GM23248 (cell line): ENCODE data around the gene SLC29A4. TPM values are rescaled to one million over a fixed set of nuclear protein-coding genes. Genes with fewer than 3 reads are reported as not detected.

Experiments used
- DNase-seq: peaks from one replicate; pipeline ENCODE4 v3.0.0-alpha.2; 2015
- H2AFZ ChIP-seq: fragments of 200-600 bp; sonication (generic); 2 replicates; pipeline ENCODE4 v1.6.1; 2016; ENCODE audit warnings: antibody characterized with exemption
- H3F3A ChIP-seq: fragments of 200-600 bp; sonication (generic); 2 replicates; pipeline ENCODE4 v1.6.1; 2016; ENCODE audit warnings: mild to moderate bottlenecking, antibody characterized with exemption, mixed run types; ENCODE audit not compliant: insufficient read depth
- H3K27ac ChIP-seq: fragments of 200-600 bp; sonication (generic); 2 replicates; pipeline ENCODE4 v1.5.1; 2016; ENCODE audit warnings: mild to moderate bottlenecking
- H3K27me3 ChIP-seq: fragments of 200-600 bp; sonication (generic); replicated peaks from 2 replicates; pipeline ENCODE4 v1.6.1; 2016; ENCODE audit warnings: mild to moderate bottlenecking; ENCODE audit not compliant: insufficient read depth
- H3K36me3 ChIP-seq: fragments of 200-600 bp; sonication (generic); 2 replicates; pipeline ENCODE4 v1.6.1; 2016; ENCODE audit warnings: low read depth, mild to moderate bottlenecking
- H3K4me1 ChIP-seq: fragments of 200-600 bp; sonication (generic); 2 replicates; pipeline ENCODE4 v1.6.1; 2016; ENCODE audit warnings: mild to moderate bottlenecking; ENCODE audit not compliant: insufficient read depth
- H3K4me2 ChIP-seq: fragments of 200-600 bp; sonication (generic); one replicate; pipeline ENCODE4 v1.6.1; 2016; ENCODE audit warnings: mild to moderate bottlenecking; ENCODE audit not compliant: unreplicated experiment
- H3K4me3 ChIP-seq: fragments of 200-600 bp; sonication (generic); 2 replicates; pipeline ENCODE4 v1.5.1; 2016; ENCODE audit warnings: mild to moderate bottlenecking
- H3K79me2 ChIP-seq: fragments of 200-600 bp; sonication (generic); 2 replicates; pipeline ENCODE4 v1.6.1; 2016; ENCODE audit warnings: mild to moderate bottlenecking; ENCODE audit not compliant: insufficient read depth
- H3K9ac ChIP-seq: fragments of 200-600 bp; sonication (generic); 2 replicates; pipeline ENCODE4 v1.6.1; 2016; ENCODE audit warnings: mild to moderate bottlenecking
- H3K9me2 ChIP-seq: fragments of 200-600 bp; sonication (generic); 2 replicates; pipeline ENCODE4 v1.6.1; 2016; ENCODE audit warnings: mixed run types, mild to moderate bottlenecking, moderate library complexity; ENCODE audit not compliant: insufficient read depth
- H3K9me3 ChIP-seq: fragments of 200-600 bp; sonication (generic); one replicate; pipeline ENCODE4 v1.6.1; 2017; ENCODE audit warnings: low read depth
- H4K20me1 ChIP-seq: fragments of 200-600 bp; sonication (generic); 2 replicates; pipeline ENCODE4 v1.6.0; 2016; ENCODE audit not compliant: insufficient read depth
- EZH2 ChIP-seq: fragments of 200-600 bp; sonication (generic); IDR thresholded peaks from 2 replicates; pipeline ENCODE4 v1.6.1; 2018; ENCODE audit warnings: antibody characterized with exemption, mild to moderate bottlenecking; ENCODE audit not compliant: insufficient read depth, poor library complexity, severe bottlenecking
- EZH2phosphoT487 ChIP-seq: fragments of 200-600 bp; sonication (generic); IDR thresholded peaks from 2 replicates; pipeline ENCODE4 v1.6.1; 2018; ENCODE audit warnings: antibody characterized with exemption, moderate library complexity, mild to moderate bottlenecking, low read depth; ENCODE audit not compliant: insufficient read depth
- WGBS, 2 experiments: methylation state at CpG; one replicate each; pipeline ENCODE4 v1.1.6; 2015 to 2017; ENCODE audit warnings: low lambda C conversion rate in 2 of 2, low coverage in 1 of 2; ENCODE audit errors: missing lambda C conversion rate in 2 of 2; 5-methylcytosine and 5-hydroxymethylcytosine counted together
- in situ Hi-C: fragments of 300-500 bp; cut with MboI; formaldehyde crosslinking; loops from 2 replicates; pipeline ENCODE4 v1.15.0; 2020
- polyA plus RNA-seq: library from polyadenylated mRNA; unstranded; fragments of >200 nt; fragmentation: Nextera tagmentation; extraction: Ambion mirVana; gene quantifications from 2 replicates; pipeline ENCODE4 v1.2.1, GENCODE V29; 2016
- total RNA-seq: library from RNA; depleted of rRNA; stranded (reverse); fragments of >200 nt; shearing (Covaris generic); gene quantifications from 2 replicates; pipeline ENCODE4 v1.2.3, GENCODE V29; 2014; rRNA removed

Gene SLC29A4
- 1.2 and 2.1 TPM in 2 replicates for total RNA-seq
- polyA plus RNA-seq = 0.35 and 0.37 TPM in 2 replicates

- Histone ChIP-seq H3K79me2 (no peaks in the 10 kb centered on the region), H3K27ac (no peak within 1 kb of the TSS), H3K4me3 (no peak within 1 kb of the TSS), H3K9ac (no peak within 1 kb of the TSS), H3K36me3 (no peaks in the 10 kb centered on the region), H3K4me2 (no peak within 1 kb of the TSS), H3K9me3 (no peaks in the 10 kb centered on the region), H4K20me1 (no peaks in the 10 kb centered on the region), H3K9me2 (no peaks in the 10 kb centered on the region), H3F3A (no peaks in the 10 kb centered on the region), H2AFZ (no peak within 1 kb of the TSS), H3K27me3 (no peaks in the 10 kb centered on the region), H3K4me1 (no peaks in the 10 kb centered on the region)
- 0 to 1% methylated on average over 1 to 35 of the region's 69 CpGs for WGBS, 2 experiments
- in situ Hi-C loops = no loop called here
- DNase-seq = peak; percentile 45
- TF ChIP-seq EZH2phosphoT487 (no peak), EZH2 (no peak)
These were observed at the start of gene SLC29A4 for GRCh38 chr7:5282543-5283316. Gene SLC29A4 (plus strand): TSS chr7:5282943. CDS start chr7:5287817, 4,874 bp downstream.

- no peak for TF ChIP-seq EZH2
- TF ChIP-seq EZH2phosphoT487 = no peak
- no peak overlapping the region for H2AFZ ChIP-seq
- DNase-seq = peak; percentile 38
- H3F3A ChIP-seq = 0 out of 2 replicates have a peak, but pooled peaks cover 5% of the 10 kb centered on the region
- H3K79me2 ChIP-seq = no peaks in the 10 kb centered on the region
- in situ Hi-C loops = loop anchor here (25.0 kb wide), 1 partner anchor 452 kb away; no protein-coding TSS in a partner anchor
- peaks cover 15% of the 10 kb centered on the region for H3K36me3 ChIP-seq
- 86 to 88% methylated on average over 26 of the region's 26 CpGs for WGBS, 2 experiments
- no peaks in the 10 kb centered on the region for H3K9me3 ChIP-seq
- H3K4me3 ChIP-seq = no peak overlapping the region
- no peaks in the 10 kb centered on the region for H3K4me1 ChIP-seq
- no peaks in the 10 kb centered on the region for H4K20me1 ChIP-seq
- H3K27me3 ChIP-seq = no peaks in the 10 kb centered on the region
- no peaks in the 10 kb centered on the region for H3K9me2 ChIP-seq
- no peak overlapping the region for H3K27ac ChIP-seq
- no peak overlapping the region for H3K9ac ChIP-seq
- no peak overlapping the region for H3K4me2 ChIP-seq
These were observed 47.6 kb upstream of the SLC29A4 start for GRCh38 chr7:5234852-5235831.

GRCh38 chr7:5237286-5237685 lies 45.5 kb upstream of the SLC29A4 start:
- TF ChIP-seq EZH2 (no peak), EZH2phosphoT487 (no peak)
- H2AFZ ChIP-seq = peak overlapping the region; percentile 61
- DNase-seq = peak; percentile 71
- no peaks in the 10 kb centered on the region for H3K79me2 ChIP-seq
- H4K20me1 ChIP-seq = no peaks in the 10 kb centered on the region
- H3K36me3 ChIP-seq = no peaks in the 10 kb centered on the region
- no peaks in the 10 kb centered on the region for H3F3A ChIP-seq
- no peaks in the 10 kb centered on the region for H3K4me1 ChIP-seq
- H3K9me3 ChIP-seq = no peaks in the 10 kb centered on the region
- 3 to 5% methylated on average over 21 of the region's 21 CpGs for WGBS, 2 experiments
- peak overlapping the region; percentile 23 for H3K4me3 ChIP-seq
- no peak overlapping the region for H3K9ac ChIP-seq
- no peaks in the 10 kb centered on the region for H3K27me3 ChIP-seq
- H3K9me2 ChIP-seq = no peaks in the 10 kb centered on the region
- in situ Hi-C loops = loop anchor here (25.0 kb wide), 1 partner anchor 450 kb away; no protein-coding TSS in a partner anchor
- H3K27ac ChIP-seq = no peak overlapping the region
- peak overlapping the region; percentile 49 for H3K4me2 ChIP-seq

GRCh38 chr7:5238500-5238899 lies 44.2 kb upstream of the SLC29A4 start:
- Histone ChIP-seq H3K4me2 (no peak overlapping the region), H3K4me1 (no peaks in the 10 kb centered on the region), H3K27ac (no peak overlapping the region), H3F3A (no peaks in the 10 kb centered on the region), H3K4me3 (no peak overlapping the region), H3K9me3 (no peaks in the 10 kb centered on the region), H3K9ac (no peak overlapping the region), H3K27me3 (no peaks in the 10 kb centered on the region), H4K20me1 (no peaks in the 10 kb centered on the region), H2AFZ (no peak overlapping the region), H3K9me2 (no peaks in the 10 kb centered on the region), H3K79me2 (no peaks in the 10 kb centered on the region), H3K36me3 (no peaks in the 10 kb centered on the region)
- in situ Hi-C loops = loop anchor here (25.0 kb wide), 1 partner anchor 449 kb away; no protein-coding TSS in a partner anchor
- DNase-seq = no peak
- TF ChIP-seq EZH2 (no peak), EZH2phosphoT487 (no peak)
- WGBS, 2 experiments = 87 to 89% methylated on average over 18 to 19 of the region's 19 CpGs
